Measurements from ENCODE around the gene ACAA2. TPM values are rescaled to one million over a fixed set of nuclear protein-coding genes. Genes with fewer than 3 reads are reported as not detected.
"Not testable (repeated sequence)": the region's sequence is repeated elsewhere in the genome, so short reads cannot be mapped to it uniquely, and the experiment has no call there.

The ACAA2 gene
- total and polyA plus RNA-seq, 4 donors: 55.6 to 1,315 (median 646) TPM

- H3K27ac ChIP-seq (ENCODE audit: low read depth in 1 of 2, low read length in 2 of 2): peak overlapping the region in 1 of 2 donors; percentile 38
- WGBS: 48% methylated on average over 3 of the region's 3 CpGs
- H3K36me3 ChIP-seq (ENCODE audit: control insufficient read depth in 4 of 4, insufficient read depth in 3 of 4, low read depth in 1 of 4, low read length in 3 of 4): peaks cover 5 to 44% (median 30%) of the 10 kb centered on the region in 4 donors
- peaks cover 6 to 47% (median 42%) of the 10 kb centered on the region in 4 donors for H3K4me1 ChIP-seq (ENCODE audit: control insufficient read depth in 4 of 4, insufficient read depth in 4 of 4, low read length in 3 of 4)
- no peak overlapping the region for H3K9ac ChIP-seq (ENCODE audit: low read depth in 1 of 2, low read length in 2 of 2)
- no peaks in the 10 kb centered on the region for H3K9me3 ChIP-seq (ENCODE audit: control insufficient read depth in 4 of 4, low read length in 3 of 4)
- H3K4me3 ChIP-seq (ENCODE audit: low read depth in 1 of 3, low read length in 3 of 3): no peak overlapping the region
- TF ChIP-seq TAF1 (conservative IDR thresholded peaks at IDR 0.05) (no peak), HNF4G (IDR thresholded peaks at IDR 0.05) (no peak), FOXA2 (IDR thresholded peaks at IDR 0.05) (no peak), RAD21 (IDR thresholded peaks at IDR 0.05) (peak in 1 of 2 donors; percentile 18), ATF3 (IDR thresholded peaks at IDR 0.05) (no peak), HNF4A (conservative IDR thresholded peaks at IDR 0.05) (peak; percentile 17 to 42), RXRA (IDR thresholded peaks at IDR 0.05) (peak in 1 of 2 donors; percentile 25)
- H3K27me3 ChIP-seq (ENCODE audit: control insufficient read depth in 4 of 4, insufficient read depth in 4 of 4, low read length in 3 of 4): no peaks in the 10 kb centered on the region
- no peak for DNase-seq (ENCODE audit: low spot score)
Measured at GRCh38 chr18:49794743-49795142, 18.6 kb downstream of the ACAA2 start.

- peak overlapping the region; percentile 61 to 72 for H3K27ac ChIP-seq (ENCODE audit: low read depth in 1 of 2, low read length in 2 of 2)
- peaks cover 4 to 35% (median 23%) of the 10 kb centered on the region in 4 donors for H3K4me1 ChIP-seq (ENCODE audit: control insufficient read depth in 4 of 4, insufficient read depth in 4 of 4, low read length in 3 of 4)
- not testable (repeated sequence) for H3K9ac ChIP-seq (ENCODE audit: low read depth in 1 of 2, low read length in 2 of 2); H3K27me3 ChIP-seq (ENCODE audit: control insufficient read depth in 4 of 4, insufficient read depth in 4 of 4, low read length in 3 of 4); H3K9me3 ChIP-seq (ENCODE audit: control insufficient read depth in 4 of 4, low read length in 3 of 4); DNase-seq (ENCODE audit: low spot score); H3K4me3 ChIP-seq (ENCODE audit: low read depth in 1 of 3, low read length in 3 of 3)
- WGBS: 87% methylated on average over 8 of the region's 8 CpGs
- peaks cover 8 to 59% (median 34%) of the 10 kb centered on the region in 4 donors for H3K36me3 ChIP-seq (ENCODE audit: control insufficient read depth in 4 of 4, insufficient read depth in 3 of 4, low read depth in 1 of 4, low read length in 3 of 4)
Measured at GRCh38 chr18:49789560-49790134, 23.7 kb downstream of the ACAA2 start.

- peaks cover 7 to 61% (median 42%) of the 10 kb centered on the region in 4 donors for H3K36me3 ChIP-seq (ENCODE audit: control insufficient read depth in 4 of 4, insufficient read depth in 3 of 4, low read depth in 1 of 4, low read length in 3 of 4)
- no peak overlapping the region for H3K4me3 ChIP-seq (ENCODE audit: low read depth in 1 of 3, low read length in 3 of 3)
- H3K4me1 ChIP-seq (ENCODE audit: control insufficient read depth in 4 of 4, insufficient read depth in 4 of 4, low read length in 3 of 4): peaks cover 2 to 29% (median 13%) of the 10 kb centered on the region in 4 donors
- H3K27me3 ChIP-seq (ENCODE audit: control insufficient read depth in 4 of 4, insufficient read depth in 4 of 4, low read length in 3 of 4): no peaks in the 10 kb centered on the region
- TF ChIP-seq MAX (IDR thresholded peaks at IDR 0.05): no peak
- TF ChIP-seq NR2F2 (IDR thresholded peaks at IDR 0.05): no peak
- peak; percentile 15 to 50 for TF ChIP-seq RAD21 (IDR thresholded peaks at IDR 0.05)
- TF ChIP-seq YY1 (IDR thresholded peaks at IDR 0.05): no peak
- TF ChIP-seq RXRA (IDR thresholded peaks at IDR 0.05): peak in 1 of 2 donors; percentile 32
- peak; percentile 33 for TF ChIP-seq SP1 (IDR thresholded peaks at IDR 0.05)
- TF ChIP-seq HNF4A (conservative IDR thresholded peaks at IDR 0.05): peak; percentile 36 to 50
- no peaks in the 10 kb centered on the region for H3K9me3 ChIP-seq (ENCODE audit: control insufficient read depth in 4 of 4, low read length in 3 of 4)
- peak overlapping the region in 1 of 2 donors; percentile 1 for H3K9ac ChIP-seq (ENCODE audit: low read depth in 1 of 2, low read length in 2 of 2)
- peak overlapping the region; percentile 61 to 72 for H3K27ac ChIP-seq (ENCODE audit: low read depth in 1 of 2, low read length in 2 of 2)
- 7% methylated on average over 5 of the region's 5 CpGs for WGBS
- DNase-seq (ENCODE audit: low spot score): no peak
Measured at GRCh38 chr18:49788327-49788898, 24.9 kb downstream of the ACAA2 start.

GRCh38 chr18:49786019-49786720 lies 27.2 kb downstream of the ACAA2 start:
- Histone ChIP-seq H3K9ac (ENCODE audit: low read depth in 1 of 2, low read length in 2 of 2) (peak overlapping the region in 1 of 2 donors; percentile 32), H3K36me3 (ENCODE audit: control insufficient read depth in 4 of 4, insufficient read depth in 3 of 4, low read depth in 1 of 4, low read length in 3 of 4) (peaks cover 10 to 57% (median 44%) of the 10 kb centered on the region in 4 donors), H3K9me3 (ENCODE audit: control insufficient read depth in 4 of 4, low read length in 3 of 4) (no peaks in the 10 kb centered on the region), H3K4me1 (ENCODE audit: control insufficient read depth in 4 of 4, insufficient read depth in 4 of 4, low read length in 3 of 4) (peaks cover 2 to 28% (median 13%) of the 10 kb centered on the region in 4 donors), H3K27ac (ENCODE audit: low read depth in 1 of 2, low read length in 2 of 2) (no peak overlapping the region), H3K4me3 (ENCODE audit: low read depth in 1 of 3, low read length in 3 of 3) (no peak overlapping the region), H3K27me3 (ENCODE audit: control insufficient read depth in 4 of 4, insufficient read depth in 4 of 4, low read length in 3 of 4) (no peaks in the 10 kb centered on the region)
- whole genome bisulfite sequencing: 93% methylated on average over 1 of the region's 1 CpG
- DNase-seq (ENCODE audit: low spot score): no peak
- TF ChIP-seq EGR1 (IDR thresholded peaks at IDR 0.05; ENCODE audit: low read depth in 2 of 2) (no peak), YY1 (IDR thresholded peaks at IDR 0.05) (no peak), FOXA1 (IDR thresholded peaks at IDR 0.05) (no peak), RXRA (IDR thresholded peaks at IDR 0.05) (no peak), CTCF (IDR thresholded peaks at IDR 0.05; ENCODE audit: low read depth, low read length, missing input control) (no peak), SP1 (IDR thresholded peaks at IDR 0.05) (no peak), TAF1 (conservative IDR thresholded peaks at IDR 0.05) (no peak), JUND (IDR thresholded peaks at IDR 0.05) (no peak), REST (IDR thresholded peaks at IDR 0.05) (no peak)
